IMR-90 (cell line): ENCODE results near the gene UBE2V1. TPM values are rescaled to one million over a fixed set of nuclear protein-coding genes. Genes with fewer than 3 reads are reported as not detected.

Source experiments
- ATAC-seq: fragments of 200-7000 bp; cut with Tn5 transposase; 2 replicates; pipeline ENCODE4 v1.9.1; 2020; ENCODE audit warnings: low read depth, mild to moderate bottlenecking, moderate library complexity
- BruUV-seq: library from RNA; stranded (reverse); fragments of 400-500 nt; replicated peaks from 2 replicates; lab custom pipeline; 2021; lab: Mats Ljungman, UMichigan
- CTCF ChIA-PET: fragments of 300-600 bp; formaldehyde crosslinking; extraction: SDS; loops from one replicate; lab custom pipeline; 2021; ENCODE audit warnings: antibody characterized with exemption; lab: Yijun Ruan, JAX
- POLR2A ChIA-PET: fragments of 300-600 bp; sonication (Branson Sonifier 250); formaldehyde crosslinking; loops from one replicate; lab custom pipeline; 2022; ENCODE audit warnings: antibody characterized with exemption; ENCODE audit not compliant: unreplicated experiment; lab: Charles Lee
- DNase-seq: peaks from one replicate; pipeline ENCODE4 v3.0.0; 2013
- H2AFZ ChIP-seq: replicated peaks from 2 replicates; pipeline ENCODE3; 2013; ENCODE audit warnings: low read length, mild to moderate bottlenecking; ENCODE audit not compliant: poor library complexity
- H2AK5ac ChIP-seq: 2 replicates; pipeline ENCODE4 v1.6.1; 2013; ENCODE audit warnings: low read depth, low read length, inconsistent platforms
- H2AK9ac ChIP-seq: replicated peaks from 2 replicates; pipeline ENCODE3; 2013; ENCODE audit warnings: mild to moderate bottlenecking, low read depth, low read length, moderate library complexity; ENCODE audit not compliant: poor library complexity
- H2BK120ac ChIP-seq: 2 replicates; pipeline ENCODE4 v1.6.1; 2013; ENCODE audit warnings: low read depth, low read length, inconsistent platforms
- H2BK15ac ChIP-seq: 3 replicates; pipeline ENCODE4 v1.6.1; 2013; ENCODE audit warnings: low read depth, low read length, inconsistent platforms
- H2BK20ac ChIP-seq: 2 replicates; pipeline ENCODE4 v1.6.1; 2013; ENCODE audit warnings: low read depth, mild to moderate bottlenecking, inconsistent platforms, low read length, moderate library complexity
- H2BK5ac ChIP-seq: 2 replicates; pipeline ENCODE4 v1.6.1; 2013; ENCODE audit warnings: mild to moderate bottlenecking, low read depth, low read length, inconsistent platforms; ENCODE audit not compliant: poor library complexity, severe bottlenecking
- H3K14ac ChIP-seq: replicated peaks from 2 replicates; pipeline ENCODE4 v1.6.1; 2013; ENCODE audit warnings: low read depth, low read length, inconsistent platforms
- H3K18ac ChIP-seq: 2 replicates; pipeline ENCODE4 v1.6.1; 2013; ENCODE audit warnings: low read depth, low read length, control low read depth
- H3K23ac ChIP-seq: 2 replicates; pipeline ENCODE4 v1.6.1; 2013; ENCODE audit warnings: low read depth, low read length, inconsistent platforms
- H3K27ac ChIP-seq: 2 replicates; pipeline ENCODE4 v1.5.1; 2013; ENCODE audit warnings: mild to moderate bottlenecking, control low read depth, low read length; ENCODE audit not compliant: insufficient read depth
- H3K27me3 ChIP-seq: 2 replicates; pipeline ENCODE4 v1.6.1; 2013; ENCODE audit warnings: low read length; ENCODE audit not compliant: control insufficient read depth, insufficient read depth
- H3K36me3 ChIP-seq: 2 replicates; pipeline ENCODE4 v1.6.1; 2013; ENCODE audit warnings: low read length, mixed read lengths; ENCODE audit not compliant: control insufficient read depth, insufficient read depth
- H3K4ac ChIP-seq: 2 replicates; pipeline ENCODE4 v1.6.1; 2013; ENCODE audit warnings: low read depth, low read length, inconsistent platforms
- H3K4me1 ChIP-seq: 2 replicates; pipeline ENCODE4 v1.6.1; 2013; ENCODE audit warnings: low read length, mixed read lengths; ENCODE audit not compliant: control insufficient read depth, insufficient read depth
- H3K4me2 ChIP-seq: 2 replicates; pipeline ENCODE4 v1.6.1; 2013; ENCODE audit warnings: low read depth, mild to moderate bottlenecking, control low read depth, low read length, moderate library complexity
- H3K4me3 ChIP-seq: 2 replicates; pipeline ENCODE4 v1.5.1; 2013; ENCODE audit warnings: low read depth, mild to moderate bottlenecking, control low read depth, low read length, moderate library complexity; ENCODE audit not compliant: insufficient read depth
- H3K56ac ChIP-seq: 2 replicates; pipeline ENCODE4 v1.6.1; 2013; ENCODE audit warnings: low read length, inconsistent platforms; ENCODE audit not compliant: insufficient read depth; ENCODE audit errors: extremely low read depth
- H3K79me1 ChIP-seq, 2 experiments: 2 replicates each; pipeline ENCODE4 v1.6.1; 2013; ENCODE audit warnings: low read length in 2 of 2, inconsistent platforms in 1 of 2, low read depth in 1 of 2
- H3K9ac ChIP-seq: 2 replicates; pipeline ENCODE4 v1.6.1; 2013; ENCODE audit warnings: low read depth, low read length, control low read depth
- H3K9me1 ChIP-seq: 2 replicates; pipeline ENCODE4 v1.6.1; 2013; ENCODE audit warnings: low read length, inconsistent platforms; ENCODE audit not compliant: insufficient read depth
- H3K9me3 ChIP-seq: 2 replicates; pipeline ENCODE4 v1.6.1; 2013; ENCODE audit warnings: low read length; ENCODE audit not compliant: control insufficient read depth, insufficient read depth
- H4K20me1 ChIP-seq: 2 replicates; pipeline ENCODE4 v1.6.1; 2013; ENCODE audit warnings: low read length, inconsistent platforms; ENCODE audit not compliant: insufficient read depth
- H4K5ac ChIP-seq: 2 replicates; pipeline ENCODE4 v1.6.1; 2013; ENCODE audit warnings: mild to moderate bottlenecking, low read depth, low read length, control low read depth
- H4K8ac ChIP-seq, 2 experiments: 2 replicates each; pipeline ENCODE4 v1.6.1; 2013; ENCODE audit warnings: low read depth in 2 of 2, low read length in 2 of 2, control low read depth in 1 of 2, inconsistent platforms in 1 of 2
- H4K91ac ChIP-seq: 2 replicates; pipeline ENCODE4 v1.6.1; 2013; ENCODE audit warnings: low read depth, low read length, inconsistent platforms; ENCODE audit not compliant: insufficient read depth
- RAD21 ChIP-seq: IDR thresholded peaks from 2 replicates; pipeline ENCODE4 v1.6.1; 2012; ENCODE audit warnings: low read length, improper control_type of control experiment
- RCOR1 ChIP-seq: IDR thresholded peaks from 2 replicates; pipeline ENCODE4 v1.6.1; 2012; ENCODE audit warnings: mild to moderate bottlenecking, low read length, improper control_type of control experiment; ENCODE audit not compliant: insufficient replicate concordance
- WGBS, 2 experiments: methylation state at CpG; one replicate each; pipeline versions ENCODE4 v1.1.5 to v1.1.7; 2013; ENCODE audit warnings: missing lambda C conversion rate in 2 of 2; ENCODE audit not compliant: insufficient read length in 1 of 2; ENCODE audit errors: extremely low coverage in 2 of 2; 5-methylcytosine and 5-hydroxymethylcytosine counted together
- dilution Hi-C: fragments of 300-500 bp; cut with HindIII; formaldehyde crosslinking; loops from one replicate; pipeline ENCODE4 v1.14.3; 2018; ENCODE audit warnings: low sequenced_read_pairs; ENCODE audit not compliant: unreplicated experiment
- in situ Hi-C: fragments of 300-500 bp; cut with MboI; formaldehyde crosslinking; loops from 3 replicates; pipeline ENCODE4 v1.14.3; 2019; ENCODE audit warnings: low sequenced_read_pairs, inconsistent platforms, mixed read lengths
- intact Hi-C: fragments of 100-400 bp; cut with micrococcal nuclease; formaldehyde crosslinking; loops from 2 replicates; pipeline ENCODE4 v1.10.0; 2022
- polyA plus RNA-seq, 3 experiments: library from polyadenylated mRNA; depleted of rRNA; stranded (reverse); fragments of >200 nt; gene quantifications; 2 replicates each; pipeline ENCODE4 v1.2.3, GENCODE V29; 2012; ENCODE audit warnings: low replicate concordance in 1 of 3
- total RNA-seq: library from RNA; depleted of rRNA; stranded (reverse); fragments of >200 nt; gene quantifications from 2 replicates; pipeline ENCODE4 v1.2.3, GENCODE V29; 2012
- TF ChIP-seq, protein P1 (sequence below): fragments of 150-350 bp; IDR thresholded peaks from 2 replicates; pipeline ENCODE4 v1.6.1; 2017; ENCODE audit warnings: mild to moderate bottlenecking, antibody characterized with exemption, low read length, low read depth
- TF ChIP-seq, protein P2 (sequence below): conservative IDR thresholded peaks from 2 replicates; pipeline ENCODE4 v1.5.1; 2012; ENCODE audit warnings: mild to moderate bottlenecking, low read depth, low read length, improper control_type of control experiment

UBE2V1 gene
- total and polyA plus RNA-seq, 2 of the 4 experiments (the other 2 are of a cell fraction): 20.1 to 138 TPM

DNA sequence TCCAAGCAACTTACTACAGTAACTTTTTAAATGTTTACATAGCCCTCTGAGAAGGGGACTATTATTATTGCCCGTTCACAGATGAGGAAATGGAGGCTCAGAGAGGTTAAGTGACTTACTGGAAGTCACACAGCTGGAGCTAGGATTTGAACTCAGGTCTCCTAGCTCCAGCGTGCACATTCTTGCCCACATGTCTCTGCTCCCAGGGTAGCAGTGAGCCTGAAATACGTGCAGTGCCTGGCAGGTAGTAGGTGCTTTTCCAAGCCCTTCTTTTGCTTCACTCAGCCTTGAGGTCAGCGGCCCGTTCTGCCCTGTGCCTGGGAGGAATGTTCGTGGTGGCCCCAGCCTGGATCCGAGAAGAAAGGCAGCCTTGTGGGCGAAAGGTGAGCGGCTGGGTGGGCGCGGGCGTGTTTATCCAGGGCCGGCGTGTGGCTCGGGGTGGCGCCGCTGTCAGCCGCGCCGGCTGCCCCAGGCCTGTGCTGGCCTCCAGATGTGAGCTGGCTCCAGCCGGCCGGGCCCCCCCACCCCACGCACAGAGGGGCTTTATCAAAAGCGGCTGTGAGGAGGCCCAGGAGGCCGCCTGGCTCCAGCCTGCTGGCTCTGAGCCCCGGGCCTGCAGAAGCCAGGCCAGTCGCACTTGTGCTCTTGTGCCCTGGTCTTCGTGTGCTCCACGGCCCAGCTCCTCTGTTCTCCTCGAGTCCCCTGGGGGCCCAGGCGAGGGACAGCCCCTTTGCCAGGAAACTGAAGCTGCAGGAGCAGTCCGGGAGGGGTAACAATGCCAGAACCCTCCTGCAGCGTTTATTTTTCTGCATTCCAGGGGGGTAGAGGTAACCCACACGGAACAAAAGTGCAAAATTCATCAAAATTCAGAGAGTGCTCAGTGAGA is 58.1 kb downstream of the UBE2V1 start:
- no peaks in the 10 kb centered on the region for H4K20me1 ChIP-seq
- no peaks in the 10 kb centered on the region for H3K27me3 ChIP-seq
- peak overlapping the region; percentile 71 for H2AK9ac ChIP-seq
- dilution Hi-C loops (no loop called here), in situ Hi-C loops (no loop called here), intact Hi-C loops (no loop called here)
- peak overlapping the region; percentile 53; the same call in 1 of the 2 replicates for H4K91ac ChIP-seq
- peak overlapping the region; percentile 77; the same call in 1 of the 2 replicates for H2BK120ac ChIP-seq
- H3K4me3 ChIP-seq: no peak overlapping the region
- H3K4me2 ChIP-seq: peak overlapping the region; percentile 13
- H3K36me3 ChIP-seq: no peaks in the 10 kb centered on the region
- no peak overlapping the region for H2BK15ac ChIP-seq
- no peak overlapping the region; the same call in 1 of the 2 replicates for H2AK5ac ChIP-seq
- no peaks in the 10 kb centered on the region; the same call in 1 of the 2 replicates for H3K9me1 ChIP-seq
- no peak overlapping the region for H2BK5ac ChIP-seq
- 0 out of 2 replicates have a peak overlapping the region, but pooled peaks have one; percentile 35 for H3K56ac ChIP-seq
- peak overlapping the region; percentile 78 for H3K4ac ChIP-seq
- ATAC-seq: peak; percentile 81
- H3K9me3 ChIP-seq: no peaks in the 10 kb centered on the region
- POLR2A ChIA-PET: no interaction called here
- peak overlapping the region; percentile 4; the same call in 1 of the 2 replicates for H3K27ac ChIP-seq
- H3K79me1 ChIP-seq: no peaks in the 10 kb centered on the region
- WGBS, 2 experiments: 12% methylated on average over 12 of the region's 34 CpGs; no CpG with 5 or more reads in 1 of the 2 experiments
- peak overlapping the region; percentile 48 for H3K23ac ChIP-seq
- TF ChIP-seq, protein P1, sequence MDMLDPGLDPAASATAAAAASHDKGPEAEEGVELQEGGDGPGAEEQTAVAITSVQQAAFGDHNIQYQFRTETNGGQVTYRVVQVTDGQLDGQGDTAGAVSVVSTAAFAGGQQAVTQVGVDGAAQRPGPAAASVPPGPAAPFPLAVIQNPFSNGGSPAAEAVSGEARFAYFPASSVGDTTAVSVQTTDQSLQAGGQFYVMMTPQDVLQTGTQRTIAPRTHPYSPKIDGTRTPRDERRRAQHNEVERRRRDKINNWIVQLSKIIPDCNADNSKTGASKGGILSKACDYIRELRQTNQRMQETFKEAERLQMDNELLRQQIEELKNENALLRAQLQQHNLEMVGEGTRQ: no peak
- TF ChIP-seq RCOR1 (no peak), RAD21 (no peak)
- TF ChIP-seq, protein P2, sequence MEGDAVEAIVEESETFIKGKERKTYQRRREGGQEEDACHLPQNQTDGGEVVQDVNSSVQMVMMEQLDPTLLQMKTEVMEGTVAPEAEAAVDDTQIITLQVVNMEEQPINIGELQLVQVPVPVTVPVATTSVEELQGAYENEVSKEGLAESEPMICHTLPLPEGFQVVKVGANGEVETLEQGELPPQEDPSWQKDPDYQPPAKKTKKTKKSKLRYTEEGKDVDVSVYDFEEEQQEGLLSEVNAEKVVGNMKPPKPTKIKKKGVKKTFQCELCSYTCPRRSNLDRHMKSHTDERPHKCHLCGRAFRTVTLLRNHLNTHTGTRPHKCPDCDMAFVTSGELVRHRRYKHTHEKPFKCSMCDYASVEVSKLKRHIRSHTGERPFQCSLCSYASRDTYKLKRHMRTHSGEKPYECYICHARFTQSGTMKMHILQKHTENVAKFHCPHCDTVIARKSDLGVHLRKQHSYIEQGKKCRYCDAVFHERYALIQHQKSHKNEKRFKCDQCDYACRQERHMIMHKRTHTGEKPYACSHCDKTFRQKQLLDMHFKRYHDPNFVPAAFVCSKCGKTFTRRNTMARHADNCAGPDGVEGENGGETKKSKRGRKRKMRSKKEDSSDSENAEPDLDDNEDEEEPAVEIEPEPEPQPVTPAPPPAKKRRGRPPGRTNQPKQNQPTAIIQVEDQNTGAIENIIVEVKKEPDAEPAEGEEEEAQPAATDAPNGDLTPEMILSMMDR: no peak
- H4K8ac ChIP-seq: peak overlapping the region; percentile 27 to 81; a peak in 3 of 4 replicates
- DNase-seq: peak; percentile 41
- no TSS peak for BruUV-seq
- peak overlapping the region; percentile 32 for H4K5ac ChIP-seq
- 0 out of 2 replicates have a peak overlapping the region, but pooled peaks have one; percentile 81 for H2BK20ac ChIP-seq
- peak overlapping the region; percentile 50; the same call in 1 of the 2 replicates for H3K18ac ChIP-seq
- CTCF ChIA-PET: interaction anchor here (1.0 kb wide), 1 partner anchor 17 kb away, joined by 3 read pairs; no protein-coding TSS in a partner anchor
- peaks cover 8% of the 10 kb centered on the region for H3K4me1 ChIP-seq
- H3K9ac ChIP-seq: peak overlapping the region; percentile 26; the same call in 1 of the 2 replicates
- peak overlapping the region; percentile 90 for H2AFZ ChIP-seq
- H3K14ac ChIP-seq: peak overlapping the region; percentile 78
